Measurements from ENCODE around the gene PPP1R10.

The PPP1R10 gene

DNA sequence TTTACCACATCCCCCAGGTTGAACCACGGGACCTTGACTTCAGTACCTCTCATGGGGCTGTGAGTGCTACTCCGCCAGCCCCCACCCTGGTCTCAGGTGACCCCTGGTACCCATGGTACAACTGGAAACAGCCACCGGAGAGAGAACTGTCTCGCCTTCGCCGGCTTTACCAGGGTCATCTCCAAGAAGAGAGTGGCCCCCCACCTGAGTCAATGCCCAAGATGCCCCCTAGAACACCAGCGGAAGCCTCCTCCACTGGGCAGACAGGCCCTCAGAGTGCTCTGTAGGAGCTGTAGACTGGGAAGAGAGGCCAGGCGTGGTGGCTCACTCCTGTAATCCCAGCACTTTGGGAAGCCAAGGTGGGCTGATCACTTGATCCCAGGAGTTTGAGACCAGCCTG lies 8.5 kb upstream of the PPP1R10 start:
- no peak overlapping the region for H3K4me3 ChIP-seq (ENCODE audit: low read depth, low read length)

DNA sequence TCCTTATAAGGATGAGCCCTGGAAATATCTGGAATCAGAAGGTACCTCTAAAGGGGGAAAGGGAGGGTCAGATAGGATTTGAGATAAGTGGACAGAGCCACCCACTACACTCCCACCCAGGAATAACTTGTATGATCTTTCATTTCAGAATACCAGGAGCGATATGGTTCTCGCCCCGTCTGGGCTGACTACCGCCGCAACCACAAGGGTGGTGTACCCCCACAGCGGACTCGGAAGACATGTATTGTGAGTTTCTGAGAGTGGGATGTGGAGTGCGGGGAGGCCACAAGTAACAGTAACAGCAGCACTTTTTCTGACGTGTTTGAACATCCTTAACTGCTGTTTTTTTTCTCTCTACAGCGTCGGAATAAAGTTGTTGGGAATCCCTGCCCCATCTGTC lies 2.5 kb upstream of the PPP1R10 start:
- no peak overlapping the region for H3K4me3 ChIP-seq (ENCODE audit: low read depth, low read length)

DNA sequence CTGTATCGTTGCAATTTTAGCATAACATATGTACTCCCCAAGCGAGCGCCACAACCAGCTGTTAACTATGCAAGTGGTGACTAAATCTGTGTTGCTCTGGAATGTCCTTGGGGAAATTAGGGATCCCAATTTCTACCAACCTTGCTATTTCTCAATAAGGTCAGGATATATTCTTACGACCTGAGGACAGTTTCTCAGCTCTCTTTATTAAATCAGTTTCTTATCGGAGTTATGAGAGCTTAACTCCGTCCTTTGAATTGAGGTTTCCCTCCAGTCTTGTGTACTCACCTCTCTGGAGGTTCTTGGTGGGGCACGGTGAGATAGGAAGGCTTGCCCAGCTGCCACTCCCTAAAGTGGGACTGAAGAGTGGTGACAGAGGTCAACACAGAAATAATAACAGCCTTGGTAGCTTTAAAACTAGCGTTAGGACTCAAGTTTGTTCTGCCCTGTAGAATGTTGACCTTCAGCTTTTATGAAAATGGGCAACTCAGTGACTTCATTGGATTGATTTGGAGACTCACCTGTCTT lies 1.3 kb upstream of the PPP1R10 start:
- H3K4me3 ChIP-seq (ENCODE audit: low read depth, low read length): peak overlapping the region; percentile 90

DNA sequence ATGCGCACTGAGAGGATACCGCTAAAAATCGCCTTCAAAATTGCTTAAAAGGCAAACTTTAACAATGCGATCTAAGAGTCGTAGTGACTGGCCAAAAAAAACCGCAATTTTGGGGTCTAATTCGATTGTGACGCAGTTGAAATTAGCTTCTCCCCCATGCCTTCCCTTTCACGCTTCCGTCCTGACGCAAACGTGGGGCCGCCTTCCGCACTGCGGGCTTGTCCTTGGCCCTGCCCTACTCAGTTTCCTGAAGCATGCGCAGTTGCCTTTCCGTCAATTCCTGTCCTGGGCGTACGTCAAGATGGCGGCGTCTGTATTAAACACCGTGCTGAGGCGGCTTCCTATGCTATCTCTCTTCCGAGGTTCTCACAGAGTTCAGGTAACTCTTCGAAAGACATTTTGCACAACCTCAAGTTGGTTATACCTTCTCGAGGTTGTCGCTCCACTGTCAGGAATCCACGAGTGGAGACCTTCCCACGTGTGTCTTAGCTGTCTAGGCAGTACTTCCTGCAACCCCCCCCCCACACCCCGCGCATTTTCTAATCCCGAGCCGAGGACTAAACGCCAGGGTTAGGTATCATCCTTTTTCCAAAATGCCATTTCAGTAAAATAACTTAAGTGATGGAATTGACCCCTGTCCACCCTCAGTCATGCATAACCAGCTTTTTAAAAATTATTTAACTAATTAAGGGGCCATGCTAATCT lies 674 bp upstream of the PPP1R10 start, which contains the start of gene MRPS18B:
TSS of gene MRPS18B (plus strand) at position 276 of the 705 bp plus-strand sequence. CDS start at position 302, 26 bp downstream.
- peak within 1 kb of the TSS; percentile 100 for H3K4me3 ChIP-seq (ENCODE audit: low read depth, low read length)

DNA sequence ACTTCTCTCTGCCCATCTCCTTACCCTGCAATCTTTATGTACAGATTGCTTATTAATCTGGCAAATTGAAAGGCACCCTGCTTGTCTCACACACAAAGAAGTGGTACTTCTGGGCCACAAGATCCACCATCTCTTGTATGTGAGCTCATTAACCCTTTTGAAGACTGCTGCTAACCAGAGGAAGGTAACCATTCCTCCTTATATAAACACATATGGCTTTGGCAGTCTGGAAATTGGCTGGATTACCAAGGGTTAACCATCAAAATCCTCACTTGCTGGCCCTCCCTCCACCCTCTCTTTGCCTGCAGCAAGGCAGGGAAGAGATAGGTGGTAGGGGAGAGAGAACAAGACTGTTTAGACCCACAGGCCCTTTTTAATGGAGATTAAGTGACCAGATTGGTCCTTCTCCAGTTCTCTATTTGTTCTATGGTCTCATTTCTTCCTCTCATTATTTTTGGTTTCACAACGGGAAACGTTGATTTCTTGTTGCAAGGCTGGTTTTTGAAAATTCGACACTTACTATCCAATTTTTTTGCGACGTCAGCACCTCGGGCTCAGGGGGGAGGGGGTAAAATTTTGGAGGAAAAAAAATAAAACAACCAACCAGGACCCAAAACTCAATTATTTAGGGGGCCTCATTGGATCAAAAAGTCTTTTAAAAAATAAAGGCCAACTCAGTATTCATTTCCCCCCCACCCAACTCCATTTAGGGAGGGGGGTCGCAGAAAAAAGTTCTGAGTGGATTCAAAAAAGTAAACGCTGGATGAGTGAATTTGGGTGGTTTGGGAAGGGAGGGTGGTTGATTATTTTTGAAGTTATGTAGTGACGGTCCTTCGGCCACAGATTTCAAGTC lies 859 bp downstream of the PPP1R10 start:
- peak overlapping the region; percentile 100 for H3K4me3 ChIP-seq (ENCODE audit: low read depth, low read length)

DNA sequence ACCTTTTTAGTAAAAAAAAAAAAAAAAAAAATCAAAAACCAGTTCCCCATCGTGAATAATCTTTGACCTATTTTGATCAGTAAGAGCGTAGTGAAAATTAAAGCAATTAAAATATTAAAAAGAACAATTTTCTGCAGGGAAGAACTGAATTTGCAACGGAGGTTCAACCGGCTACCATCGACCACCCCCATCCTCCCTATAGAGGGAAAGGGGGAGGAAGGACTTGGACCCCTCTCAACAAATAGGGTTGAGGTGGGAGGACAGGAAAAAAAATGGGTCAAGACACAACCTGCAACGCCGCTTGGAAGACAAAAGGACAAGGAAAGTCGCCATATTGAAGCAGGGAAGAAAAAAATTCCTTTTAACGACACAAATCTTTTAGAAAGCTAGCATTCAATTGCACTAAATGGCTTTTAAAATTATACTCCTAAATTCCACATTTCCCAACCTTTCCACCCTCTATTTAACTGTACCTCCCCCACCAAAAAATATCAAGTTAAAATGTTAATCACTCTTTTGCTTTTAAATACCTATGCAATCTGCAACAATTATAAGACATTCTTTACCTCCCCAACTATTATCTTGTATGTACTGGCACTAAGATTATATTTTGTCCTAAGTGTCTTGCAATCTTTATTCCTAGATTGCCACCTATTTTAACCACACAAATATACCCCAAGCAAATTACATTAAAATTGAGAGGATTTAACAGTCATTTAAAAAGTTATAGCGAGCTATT lies 1.7 kb downstream of the PPP1R10 start:
- peak overlapping the region; percentile 100 for H3K4me3 ChIP-seq (ENCODE audit: low read depth, low read length)

DNA sequence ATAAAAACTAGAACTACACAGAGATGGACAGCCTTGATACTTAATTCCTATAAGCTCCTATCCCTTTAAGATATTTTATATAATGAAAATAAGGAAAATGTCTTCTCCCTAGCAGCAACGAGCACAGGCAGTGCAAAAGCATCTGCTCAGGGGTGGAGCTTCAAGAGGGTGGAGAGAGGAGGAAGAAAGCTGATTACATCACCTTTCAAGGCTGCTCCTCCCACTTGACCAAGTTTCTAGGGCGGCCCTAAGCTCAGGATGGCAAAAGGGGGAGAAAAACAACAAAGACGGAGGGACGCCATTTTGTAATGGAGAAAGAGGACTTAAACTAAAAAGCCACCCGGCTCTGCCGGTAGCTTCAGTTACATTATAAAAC lies 2.2 kb downstream of the PPP1R10 start:
- peak overlapping the region; percentile 100 for H3K4me3 ChIP-seq (ENCODE audit: low read depth, low read length)

DNA sequence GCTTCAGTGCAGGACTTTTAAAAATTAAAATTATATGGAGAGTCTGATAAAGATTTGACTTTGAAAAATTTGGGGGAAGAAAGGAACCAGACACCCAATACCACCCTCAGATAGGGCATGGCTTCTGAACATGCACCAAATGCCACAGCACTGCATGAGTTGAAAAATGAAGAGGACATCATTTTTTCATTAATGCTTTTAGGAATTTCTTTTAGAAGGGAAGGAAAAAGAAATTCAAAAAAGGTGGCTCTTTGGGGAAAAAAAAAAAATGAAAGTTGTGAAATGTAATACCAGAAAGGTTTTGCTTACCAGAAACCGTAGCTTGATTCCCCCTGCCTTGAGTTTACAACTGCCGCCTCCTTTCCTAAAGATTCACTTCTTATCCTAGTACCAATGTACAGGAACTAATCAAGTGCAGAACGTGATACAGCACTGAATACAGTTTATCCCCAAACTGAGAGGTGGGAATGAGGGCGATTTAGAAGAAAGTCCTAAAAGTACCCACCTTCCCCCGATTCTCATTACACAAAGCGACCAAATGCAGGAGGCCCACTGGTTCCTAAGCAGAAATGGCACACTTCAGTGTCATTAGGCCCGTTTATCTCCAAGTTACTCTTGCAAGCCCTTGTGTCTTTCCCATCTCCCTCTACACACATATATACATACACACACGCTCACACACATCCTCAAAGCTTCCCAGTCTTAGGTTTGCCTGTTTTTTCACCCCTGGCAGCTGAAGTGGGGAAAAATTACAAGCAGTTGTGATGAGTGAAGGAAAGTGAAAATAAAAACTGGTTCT lies 2.8 kb downstream of the PPP1R10 start:
- H3K4me3 ChIP-seq (ENCODE audit: low read depth, low read length): peak overlapping the region; percentile 13

DNA sequence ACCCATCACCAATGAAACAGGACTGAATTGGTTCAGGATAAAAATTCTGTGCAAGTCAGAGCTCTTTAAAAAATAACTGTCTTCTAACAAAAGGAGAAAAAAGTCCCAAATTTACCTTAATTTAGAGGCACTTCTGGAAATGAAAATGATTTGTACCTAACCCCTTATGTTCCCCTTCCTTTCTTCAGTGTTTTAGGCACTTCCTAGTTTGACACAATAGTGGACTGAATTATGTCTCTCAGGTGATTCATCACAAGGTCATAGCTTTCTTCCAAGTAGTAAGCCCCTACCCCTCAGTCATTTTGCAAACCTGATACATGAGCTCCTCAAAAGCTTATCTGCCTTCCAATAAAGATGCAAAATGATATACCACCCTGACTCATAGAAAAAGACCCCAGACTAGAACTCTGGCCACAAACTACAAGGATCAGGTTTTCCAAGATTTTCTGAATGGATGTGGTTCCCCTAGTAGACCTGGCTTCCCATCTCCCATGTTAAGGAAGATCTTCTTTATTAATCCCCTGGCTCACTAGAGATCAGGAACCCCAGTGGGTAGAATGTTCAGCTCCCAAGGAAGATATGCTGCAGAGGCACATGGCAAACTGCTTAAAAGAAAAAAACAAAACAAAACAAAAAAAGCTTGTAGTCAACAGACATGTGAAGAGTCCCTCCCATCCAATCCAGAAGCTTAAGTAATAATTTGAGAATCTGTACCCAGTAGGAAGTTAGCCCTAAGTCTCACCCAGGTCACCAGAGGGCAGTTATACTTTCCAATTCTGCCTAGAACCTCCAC lies 3.6 kb downstream of the PPP1R10 start:
- no peak overlapping the region for H3K4me3 ChIP-seq (ENCODE audit: low read depth, low read length)

DNA sequence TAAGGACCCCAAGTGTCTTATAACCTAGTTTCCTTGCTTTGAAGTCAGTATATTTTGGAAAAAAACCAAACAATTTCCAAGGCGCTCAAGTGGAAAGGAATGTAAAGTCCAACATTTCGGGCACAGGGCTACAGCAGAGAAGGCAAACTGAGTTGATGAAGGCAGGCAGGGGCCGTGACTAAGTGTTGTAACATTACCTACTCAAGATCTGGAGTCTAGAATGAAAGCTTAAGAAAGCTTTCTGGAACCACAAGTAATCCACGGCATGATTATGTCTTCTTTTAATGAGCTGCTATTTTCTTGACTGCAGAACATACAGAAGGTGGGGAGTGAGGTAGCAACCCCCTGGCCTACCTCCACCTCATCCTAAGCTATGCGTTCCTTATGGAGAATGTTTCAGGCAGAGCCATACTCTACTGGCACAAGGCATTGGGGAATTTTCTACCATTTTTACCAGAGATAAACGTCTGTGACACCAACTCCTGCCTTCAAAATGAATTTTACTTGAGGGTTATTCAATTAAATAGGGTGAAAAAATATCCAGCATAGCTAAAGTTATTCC lies 4.3 kb downstream of the PPP1R10 start:
- H3K4me3 ChIP-seq (ENCODE audit: low read depth, low read length): no peak overlapping the region

DNA sequence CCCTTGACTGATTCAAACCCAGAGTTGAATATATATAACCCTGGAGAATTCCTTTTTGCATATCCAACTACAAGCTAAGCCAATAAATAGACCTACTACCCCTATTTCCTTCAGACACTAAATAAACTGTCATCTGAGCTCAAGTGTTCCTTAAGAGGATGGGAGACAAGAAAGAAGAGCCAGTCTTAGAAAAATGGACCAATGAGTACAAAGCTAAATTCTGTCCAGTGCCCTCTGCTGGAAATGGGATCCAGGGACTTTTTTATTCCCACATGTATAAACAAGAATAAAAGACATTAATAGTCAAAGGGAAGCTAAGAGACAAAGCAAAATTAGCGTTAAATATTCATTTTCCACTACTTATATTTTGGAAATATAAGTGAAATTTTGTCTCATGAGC lies 4.8 kb downstream of the PPP1R10 start:
- no peak overlapping the region for H3K4me3 ChIP-seq (ENCODE audit: low read depth, low read length)

DNA sequence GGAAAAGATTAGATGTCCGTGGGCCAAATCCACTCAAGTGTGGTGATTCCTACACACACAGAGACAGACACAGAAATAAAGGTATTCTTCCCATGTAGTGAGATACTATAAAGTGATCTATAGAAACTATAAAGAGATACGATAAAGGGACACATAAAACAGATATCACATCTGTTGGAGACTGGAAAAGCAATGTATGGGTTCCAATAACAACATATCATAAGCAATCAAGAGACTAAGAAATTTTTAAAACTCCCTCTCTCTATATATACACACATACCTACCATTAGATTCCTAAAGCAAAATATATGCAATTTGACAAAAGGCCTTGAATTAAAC lies 5.2 kb downstream of the PPP1R10 start:
- no peak overlapping the region for H3K4me3 ChIP-seq (ENCODE audit: low read depth, low read length)

DNA sequence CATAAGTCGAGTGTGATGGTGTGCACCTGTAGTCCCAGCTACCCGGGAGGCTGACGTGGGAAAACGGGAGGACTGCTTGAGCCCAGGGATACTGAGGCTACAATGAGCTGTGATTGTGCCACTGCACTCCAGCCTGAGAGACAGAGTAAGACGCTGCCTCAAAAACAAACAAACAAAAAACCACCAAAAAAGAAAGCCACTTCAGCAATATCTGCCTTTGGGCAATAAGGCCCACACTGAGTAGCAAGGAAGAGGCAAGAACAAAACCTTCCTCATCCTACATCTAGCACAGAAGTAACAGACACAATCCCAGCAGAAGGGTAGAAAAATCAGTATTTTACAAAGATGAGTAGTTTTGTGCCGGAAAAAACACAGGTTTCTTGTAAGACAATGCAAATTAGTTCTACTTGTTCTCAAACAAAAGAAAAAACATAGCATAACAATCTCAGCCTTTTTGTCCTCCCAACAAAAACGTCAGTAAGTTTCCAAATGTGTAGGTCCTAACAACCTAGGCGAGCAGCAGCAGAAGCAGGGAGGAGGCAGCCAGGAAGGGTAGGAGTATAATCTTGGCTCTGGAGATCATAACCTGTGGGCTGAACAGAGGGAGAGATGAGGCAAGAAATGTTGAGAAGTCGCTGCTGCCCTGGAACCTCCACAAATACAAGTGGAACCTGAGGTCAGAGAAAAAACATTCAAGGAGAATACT lies 5.7 kb downstream of the PPP1R10 start:
- no peak overlapping the region for H3K4me3 ChIP-seq (ENCODE audit: low read depth, low read length)

DNA sequence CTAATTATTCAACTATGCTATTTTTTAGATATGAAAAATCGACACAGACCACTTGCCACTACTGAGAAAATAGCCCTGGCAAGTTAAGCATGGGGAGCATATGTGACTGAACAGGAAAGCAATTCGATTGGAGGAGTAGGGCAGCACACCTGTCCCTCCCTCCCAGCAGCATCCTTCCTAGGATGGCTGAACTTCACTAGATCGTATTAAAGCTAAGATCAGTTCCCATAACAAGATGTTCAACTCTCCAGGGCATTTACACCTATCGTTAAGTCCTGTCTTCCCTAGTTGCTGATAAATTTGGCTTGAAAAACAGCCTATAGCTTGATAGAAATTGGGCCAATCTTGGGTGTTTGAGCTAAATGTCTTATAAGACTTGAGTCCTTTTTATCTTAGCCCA lies 7.0 kb downstream of the PPP1R10 start:
- H3K4me3 ChIP-seq (ENCODE audit: low read depth, low read length): no peak overlapping the region

DNA sequence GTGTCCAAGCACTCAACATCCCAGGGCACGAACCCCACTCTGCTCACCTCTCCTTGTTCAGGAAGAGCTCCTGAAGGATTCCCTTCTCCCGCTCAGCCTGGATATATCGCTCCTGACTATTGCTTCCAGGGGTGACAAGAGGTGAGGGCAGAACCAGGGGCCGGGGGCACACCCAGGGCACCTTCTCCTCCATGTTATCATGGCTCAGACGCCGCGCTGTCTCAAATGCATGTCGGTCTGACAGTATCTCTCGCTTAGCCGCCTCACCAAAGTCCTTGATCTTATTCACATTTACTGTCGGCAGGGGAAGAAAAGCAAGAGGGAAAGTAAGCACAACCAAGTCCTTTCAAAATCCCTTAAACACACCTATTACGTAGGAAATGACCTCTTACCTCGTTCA lies 13.1 kb downstream of the PPP1R10 start:
- H3K4me3 ChIP-seq (ENCODE audit: low read depth, low read length): no peak overlapping the region

DNA sequence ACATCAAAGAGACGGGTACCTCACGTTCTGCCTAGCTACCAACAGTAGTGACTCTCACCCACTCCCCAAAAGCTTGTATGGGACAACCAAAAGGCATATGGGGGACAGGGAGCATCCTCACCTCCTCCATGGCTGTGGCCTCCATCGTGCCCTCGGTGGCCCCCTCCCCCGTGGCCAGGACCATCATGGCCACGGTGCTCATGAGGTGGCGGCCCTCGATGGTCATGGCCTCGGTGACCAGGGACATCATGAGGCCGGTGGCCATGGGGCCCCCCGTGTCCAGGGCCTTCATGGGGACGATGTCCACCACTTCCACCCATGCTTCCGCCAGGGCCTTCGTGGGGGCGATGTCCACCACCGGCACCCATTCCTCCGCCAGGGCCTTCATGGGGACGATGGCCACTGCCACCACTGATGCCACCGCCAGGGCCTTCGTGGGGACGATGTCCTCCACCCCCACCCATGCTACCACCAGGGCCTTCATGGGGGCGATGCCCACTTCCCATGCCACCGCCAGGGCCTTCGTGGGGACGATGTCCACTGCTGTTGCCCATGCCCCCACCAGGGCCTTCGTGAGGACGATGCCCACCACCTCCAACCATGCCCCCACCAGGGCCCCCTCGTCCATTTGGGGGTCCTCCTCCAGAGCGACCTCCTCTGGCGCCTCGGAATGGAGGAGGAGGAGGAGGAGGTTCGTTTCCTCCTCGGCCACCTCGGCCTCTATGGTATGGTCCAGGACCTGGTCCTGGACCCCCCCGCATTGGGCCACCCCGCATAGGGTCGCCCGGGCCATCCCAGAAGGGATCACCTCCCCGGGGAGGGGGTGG lies 15.0 kb downstream of the PPP1R10 start:
- H3K4me3 ChIP-seq (ENCODE audit: low read depth, low read length): no peak overlapping the region

DNA sequence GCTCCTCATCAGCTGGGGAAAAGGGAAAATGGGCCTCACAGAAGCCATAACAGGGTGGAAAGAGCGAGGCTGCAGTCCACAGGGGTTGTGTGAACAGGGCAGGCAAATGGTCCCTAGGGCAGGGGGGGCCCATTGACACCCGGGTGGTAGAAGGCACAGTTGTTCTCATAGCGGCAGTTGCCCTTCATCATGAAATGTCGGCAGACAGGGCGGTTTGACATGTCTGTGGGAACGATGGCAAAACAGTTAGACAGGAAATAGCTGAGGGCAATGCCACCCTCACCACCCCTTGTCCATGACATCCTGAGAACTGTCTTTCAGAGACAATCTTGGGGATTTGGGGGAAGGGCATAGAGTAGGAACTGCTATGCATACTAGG lies 15.6 kb downstream of the PPP1R10 start:
- H3K4me3 ChIP-seq (ENCODE audit: low read depth, low read length): no peak overlapping the region

DNA sequence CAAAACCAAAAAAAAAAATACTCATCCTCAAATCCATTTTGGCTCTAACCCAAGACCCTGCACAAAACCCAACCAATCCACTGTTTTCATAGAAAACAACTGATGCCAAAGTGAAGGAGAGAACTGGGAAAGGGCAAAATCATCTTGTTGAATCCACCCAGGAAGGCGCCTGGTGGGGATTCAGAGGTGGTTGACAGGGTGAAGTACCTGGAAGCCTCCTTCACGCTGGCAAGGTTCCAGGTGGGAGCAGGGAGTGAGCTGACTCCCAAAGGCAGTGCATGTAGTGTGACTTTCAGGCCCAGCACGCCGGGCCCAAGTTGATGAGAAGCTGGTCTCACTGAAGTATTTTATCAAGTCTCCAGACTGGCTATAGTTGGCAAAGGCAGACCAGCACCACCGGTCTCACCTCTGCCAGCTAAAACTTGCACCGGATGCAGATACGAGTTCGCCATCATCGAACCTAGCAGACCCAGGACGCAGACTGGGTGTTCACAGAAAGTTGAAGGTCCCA lies 16.5 kb downstream of the PPP1R10 start:
- H3K4me3 ChIP-seq (ENCODE audit: low read depth, low read length): no peak overlapping the region

All from iPS-11a (cell line).